ENCODE measurements around the gene SPATA21.

The SPATA21 gene

GRCh38 chr1:16418823-16419425 is 18.3 kb downstream of the SPATA21 start:
- no peak for DNase-seq

GRCh38 chr1:16413191-16413590 is 24.0 kb downstream of the SPATA21 start:
- no peak for DNase-seq

DNA sequence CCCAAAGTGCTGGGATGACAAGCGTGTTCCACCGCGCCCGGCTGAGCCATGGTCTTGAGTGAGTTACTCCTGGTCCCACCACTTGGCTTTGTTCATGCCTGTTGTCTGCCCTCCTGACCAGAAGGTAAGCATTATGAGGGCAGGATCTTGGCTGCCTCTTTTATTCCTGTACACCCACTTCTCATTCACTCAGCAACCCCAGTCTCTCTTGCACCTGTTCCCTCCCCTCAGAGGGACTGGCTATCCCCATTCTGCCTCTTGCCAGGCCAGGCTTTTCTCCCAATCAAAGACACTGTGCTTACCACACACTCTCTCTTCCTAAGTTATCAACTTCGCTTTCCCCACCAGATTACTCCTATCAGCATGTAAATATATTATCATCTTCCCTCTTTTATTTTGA is 26.4 kb downstream of the SPATA21 start:
- DNase-seq, result no peak

DNA sequence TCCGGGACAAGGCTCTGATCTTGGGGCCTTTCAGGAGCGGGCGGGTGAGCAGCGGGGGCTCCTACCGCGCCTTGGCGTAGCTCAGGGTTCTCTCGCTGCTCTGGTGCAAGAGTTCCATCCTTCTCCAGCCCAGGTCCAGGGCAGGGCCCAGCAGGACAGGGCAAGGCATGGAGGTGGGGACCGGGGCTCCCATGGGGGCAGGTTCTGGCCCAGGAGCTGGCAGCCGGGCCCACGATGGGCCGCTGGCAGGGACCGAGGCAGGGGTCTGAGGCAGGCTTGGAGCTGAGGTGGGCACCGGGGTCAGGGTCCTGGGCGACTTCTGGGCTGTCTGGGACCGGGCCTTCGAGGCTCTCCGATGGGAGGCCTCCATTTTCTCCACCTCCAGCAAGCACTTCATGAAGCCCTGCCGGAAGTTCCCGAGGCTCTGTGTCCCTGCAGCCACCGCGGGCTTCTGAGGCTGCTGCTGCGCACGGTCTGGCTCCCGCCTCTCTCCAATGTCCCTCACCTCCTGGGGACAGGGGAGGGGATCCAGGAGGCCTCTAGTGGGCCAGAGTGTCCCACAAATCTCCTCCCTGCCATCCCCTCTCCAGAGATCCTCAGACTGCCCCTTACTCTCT is 27.6 kb downstream of the SPATA21 start:
- DNase-seq, result no peak

GRCh38 chr1:16406868-16407267 is 30.4 kb downstream of the SPATA21 start:
- DNase-seq, result no peak

GRCh38 chr1:16405441-16405840 is 31.8 kb downstream of the SPATA21 start:
- DNase-seq, result no peak

DNA sequence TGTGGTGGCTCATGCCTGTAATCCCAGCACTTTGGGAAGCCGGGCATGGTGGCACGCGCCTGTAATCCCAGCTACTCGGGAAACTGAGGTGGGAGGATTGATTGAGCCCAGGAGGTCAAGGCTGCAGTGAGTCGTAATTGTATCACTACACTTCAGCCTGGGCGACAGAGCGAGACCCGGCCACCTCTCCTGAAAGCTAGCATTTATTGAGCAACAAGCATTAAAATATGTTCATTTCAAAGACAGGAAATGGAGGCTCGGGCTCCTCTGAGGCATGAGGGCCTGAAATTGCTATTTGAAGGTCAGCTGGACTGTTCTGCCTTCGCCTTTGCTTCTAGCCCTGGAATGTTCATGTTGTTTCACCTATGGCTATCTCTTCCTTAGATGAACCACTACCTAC is 34.5 kb downstream of the SPATA21 start:
- DNase-seq, result no peak

GRCh38 chr1:16398371-16398953 is 38.8 kb downstream of the SPATA21 start:
- DNase-seq, result no peak

- no peak for DNase-seq
These were observed 40.1 kb downstream of the SPATA21 start for GRCh38 chr1:16397120-16397519.

- no peak for DNase-seq
These were observed 40.6 kb downstream of the SPATA21 start for GRCh38 chr1:16396591-16396990.

DNA sequence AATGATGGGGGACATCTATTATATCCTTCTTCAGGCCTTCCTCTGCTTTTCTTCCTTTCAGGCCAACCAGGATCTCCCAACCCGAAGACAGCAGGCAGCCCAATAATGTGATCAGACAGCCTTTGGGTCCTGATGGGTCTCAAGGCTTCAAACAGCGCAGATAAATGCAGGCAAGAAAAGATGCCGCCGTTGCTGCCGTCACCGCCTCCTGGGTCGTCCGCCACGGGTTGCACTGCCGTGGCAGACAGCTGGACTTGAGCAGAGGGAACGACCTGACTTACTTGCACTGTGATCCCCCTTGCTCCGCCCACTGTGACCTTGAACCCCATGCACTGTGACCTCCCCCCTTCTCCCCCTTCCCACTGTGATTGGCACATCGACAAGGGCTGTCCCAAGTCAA is 42.2 kb downstream of the SPATA21 start:
- no peak for DNase-seq

DNA sequence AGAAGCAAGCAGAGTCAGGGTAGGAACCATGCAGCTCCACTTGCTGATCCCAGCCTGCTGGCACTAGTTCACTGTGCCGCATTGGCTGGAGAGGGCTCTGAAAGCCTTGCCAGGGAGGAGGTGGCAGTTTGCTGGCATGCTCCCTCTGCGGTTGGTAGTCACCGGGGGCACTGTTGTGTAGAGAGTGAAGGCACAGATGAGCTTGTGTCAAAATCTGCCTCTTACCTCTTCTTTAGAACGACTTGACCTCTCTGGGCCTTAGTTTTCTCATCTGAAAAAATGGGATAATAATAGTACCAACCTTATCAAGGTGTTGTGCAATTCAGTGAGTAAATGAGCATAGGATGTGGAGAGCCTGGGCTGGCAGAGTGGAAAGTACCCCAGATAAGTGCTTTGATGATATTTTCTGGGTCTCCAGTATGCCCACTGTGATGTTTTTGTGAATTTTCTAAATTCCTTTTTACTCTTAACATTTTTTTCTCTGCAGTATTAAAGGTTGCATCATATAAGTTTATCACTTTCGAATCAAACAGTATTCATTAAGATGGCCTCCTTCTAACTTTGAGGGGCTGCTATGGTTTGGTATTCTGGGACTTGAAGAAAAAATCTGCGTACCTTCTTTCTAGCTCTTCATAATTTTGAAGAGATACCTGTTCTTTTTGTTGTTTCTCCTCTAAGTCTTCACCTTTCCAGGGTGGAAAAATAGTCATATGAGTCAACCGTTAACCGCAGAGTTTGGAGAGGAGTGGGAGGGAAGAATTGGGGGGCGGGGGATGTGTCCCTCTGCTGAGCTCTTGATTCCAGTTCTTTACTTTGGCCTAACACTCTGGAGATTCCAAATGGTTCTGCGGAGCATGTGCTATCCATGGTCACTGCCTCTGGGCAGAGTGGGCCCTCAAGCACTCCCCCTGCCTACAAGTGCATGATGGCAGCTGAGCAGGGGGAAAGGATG is 43.4 kb downstream of the SPATA21 start:
- DNase-seq, result no peak

GRCh38 chr1:16392740-16393569 is 44.3 kb downstream of the SPATA21 start:
- no peak for DNase-seq

- no peak for DNase-seq
These were observed 45.8 kb downstream of the SPATA21 start for GRCh38 chr1:16391411-16391810.

DNA sequence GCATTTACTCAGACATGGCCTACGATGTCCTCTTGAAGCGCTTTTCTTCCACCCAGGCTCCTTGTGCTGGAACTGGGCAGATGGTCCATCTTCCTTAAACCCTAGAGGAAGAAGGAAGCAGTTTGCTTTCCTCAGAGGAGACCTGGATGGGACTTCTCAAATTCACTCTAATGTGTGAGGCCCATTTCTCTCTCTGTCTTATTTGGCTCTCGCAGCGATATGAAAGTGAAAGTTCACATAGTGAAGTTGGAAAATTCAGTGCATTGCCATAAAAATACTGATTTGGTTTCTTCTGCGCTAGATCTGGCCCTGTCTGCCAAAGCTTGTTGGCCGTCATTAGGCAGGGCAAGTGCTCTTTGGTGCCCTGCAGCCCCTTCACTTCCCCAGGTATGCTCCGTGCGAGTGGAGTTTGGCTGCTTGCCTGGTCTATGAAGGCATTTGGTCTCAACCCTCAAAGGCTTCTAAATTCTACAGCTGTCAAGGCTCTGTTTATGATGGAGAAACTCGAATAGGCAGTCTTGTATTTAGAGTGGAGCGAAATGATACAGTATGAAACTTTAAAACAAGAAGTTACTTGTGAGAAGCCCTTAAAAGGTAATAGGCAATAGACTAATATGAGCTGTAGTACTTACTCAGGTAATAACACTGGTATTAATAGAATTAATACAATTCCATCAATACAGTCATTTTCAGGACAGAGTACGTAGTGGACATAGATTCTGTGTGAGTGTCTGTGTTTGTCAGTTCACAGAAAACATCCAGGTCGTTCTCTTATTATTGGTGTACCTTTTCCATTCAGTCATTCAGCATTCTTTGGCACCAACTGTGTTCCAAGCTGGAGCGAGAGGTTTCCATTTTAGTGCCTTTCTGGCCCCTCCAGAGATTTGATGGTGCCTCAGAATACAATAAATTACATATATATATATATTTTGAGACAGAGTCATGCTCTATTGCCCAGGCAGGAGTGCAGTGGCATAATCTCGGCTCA is 49.7 kb downstream of the SPATA21 start:
- DNase-seq, result no peak

DNA sequence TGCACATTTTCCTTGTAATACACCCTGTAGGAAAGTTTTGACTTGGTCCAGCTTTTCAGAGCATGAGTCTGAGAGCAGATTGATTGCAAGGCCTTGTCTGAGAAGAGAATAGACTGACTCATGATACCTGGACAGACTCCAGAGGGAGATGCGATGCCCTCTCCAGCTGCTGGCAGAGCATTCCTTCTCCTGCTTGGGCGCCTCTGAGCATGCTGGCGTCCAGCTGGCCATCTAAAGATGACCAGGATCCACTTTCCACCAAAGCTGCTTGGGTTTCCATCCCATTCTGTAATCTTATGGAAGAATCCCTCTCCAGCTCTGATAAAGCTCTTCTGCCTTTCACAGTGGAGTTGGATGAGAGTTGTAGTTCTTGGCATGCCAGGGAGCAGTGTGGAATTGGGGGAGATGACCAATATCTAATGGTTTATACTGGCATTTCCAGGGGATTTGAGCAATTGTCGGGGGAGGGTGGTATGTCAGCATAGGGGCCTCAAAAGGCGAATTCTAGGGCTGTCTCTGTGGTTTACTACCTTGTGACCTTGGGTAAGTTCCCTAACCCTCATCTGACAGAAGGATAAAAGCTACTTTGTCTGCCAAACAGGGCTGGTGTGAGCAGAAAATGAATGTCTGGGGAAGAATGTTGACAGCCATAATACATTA is 50.6 kb downstream of the SPATA21 start:
- no peak for DNase-seq

DNA sequence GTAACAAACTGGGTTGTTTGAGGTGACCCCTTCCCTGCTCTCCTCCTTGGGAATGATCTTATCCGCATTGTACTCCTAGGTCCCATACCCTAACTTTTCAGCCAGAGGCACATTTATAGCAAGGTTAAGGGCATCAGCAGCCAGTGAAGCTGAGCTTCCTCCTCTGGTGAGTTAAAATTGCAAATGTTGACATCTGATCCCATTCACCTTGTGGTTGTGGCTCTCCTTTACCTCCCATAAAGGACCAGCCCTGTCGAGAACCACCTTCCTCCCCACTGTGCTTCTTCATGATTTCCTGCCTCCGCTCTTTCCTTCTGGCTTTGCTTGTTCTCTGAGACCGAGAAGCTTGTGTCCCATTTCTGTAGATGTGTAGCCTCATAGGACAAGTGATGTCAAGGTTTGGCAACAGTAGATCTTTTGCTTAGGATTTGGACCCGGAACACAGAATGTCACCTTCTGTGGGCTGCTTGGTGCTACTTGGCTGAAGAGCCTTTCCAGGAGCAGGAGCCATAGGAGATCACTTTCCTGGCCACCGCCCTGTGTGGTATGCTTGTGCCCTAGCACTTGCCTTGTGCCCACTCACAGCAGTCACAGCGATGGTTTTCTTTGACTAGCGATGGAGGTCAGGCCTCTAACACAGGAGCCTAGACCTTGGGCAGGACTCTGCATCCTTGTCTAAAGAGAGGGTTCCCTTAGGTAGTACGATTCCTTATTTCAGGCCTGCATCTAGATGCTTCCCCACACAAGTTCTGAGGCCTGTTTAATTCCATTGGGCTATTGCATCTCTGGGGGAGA is 51.4 kb downstream of the SPATA21 start:
- DNase-seq, result no peak

DNA sequence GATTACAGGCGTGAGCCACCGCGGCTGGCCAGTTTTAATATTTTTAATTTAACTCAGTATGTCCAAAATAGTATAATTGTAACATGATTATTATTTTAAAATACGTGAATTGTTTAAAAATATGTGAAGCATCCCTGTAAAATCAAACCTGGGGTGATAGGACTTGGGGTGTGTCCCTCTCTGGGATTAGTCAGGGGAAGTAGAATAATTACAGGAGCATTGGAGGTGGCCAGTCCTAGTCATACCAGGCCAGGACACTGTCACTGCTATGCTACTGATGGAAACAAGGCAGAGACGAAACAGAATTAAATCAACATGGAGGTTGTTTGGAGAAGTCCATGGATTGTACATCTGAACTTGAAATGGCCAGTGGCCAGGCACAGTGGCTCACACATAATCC is 53.3 kb downstream of the SPATA21 start:
- no peak for DNase-seq

GRCh38 chr1:16380868-16381267 is 56.4 kb downstream of the SPATA21 start:
- no peak for DNase-seq

GRCh38 chr1:16378443-16378842 is 58.8 kb downstream of the SPATA21 start:
- no peak for DNase-seq

Measured in NCI-H345 (cell line).